HUES64 (cell line): ENCODE results near the gene MACROD2.

Experiments
- H3K27ac ChIP-seq: 2 replicates; pipeline ENCODE4 v1.7.0; 2013; ENCODE audit warnings: low read depth, low read length, inconsistent platforms
- H3K27me3 ChIP-seq: 2 replicates; pipeline ENCODE4 v1.6.1; 2013; ENCODE audit warnings: mild to moderate bottlenecking, low read length; ENCODE audit not compliant: insufficient read depth
- H3K36me3 ChIP-seq: 2 replicates; pipeline ENCODE4 v1.6.1; 2013; ENCODE audit warnings: mild to moderate bottlenecking, low read length; ENCODE audit not compliant: insufficient read depth
- H3K4me1 ChIP-seq: 2 replicates; pipeline ENCODE4 v1.6.1; 2013; ENCODE audit warnings: mild to moderate bottlenecking, low read length, moderate library complexity; ENCODE audit not compliant: insufficient read depth
- H3K4me3 ChIP-seq: 2 replicates; pipeline ENCODE4 v1.5.1; 2013; ENCODE audit warnings: mild to moderate bottlenecking, low read length, moderate library complexity
- H3K9ac ChIP-seq: 2 replicates; pipeline ENCODE4 v1.6.1; 2013; ENCODE audit warnings: mild to moderate bottlenecking, low read depth, low read length
- H3K9me3 ChIP-seq: 2 replicates; pipeline ENCODE4 v1.6.1; 2013; ENCODE audit warnings: low read depth, low read length; ENCODE audit not compliant: insufficient read depth
- WGBS: fragments of 150-250, 120-280 bp; methylation state at CpG from one replicate; pipeline ENCODE4 v1.1.7; 2013; ENCODE audit warnings: missing lambda C conversion rate; 5-methylcytosine and 5-hydroxymethylcytosine counted together

MACROD2 gene

DNA sequence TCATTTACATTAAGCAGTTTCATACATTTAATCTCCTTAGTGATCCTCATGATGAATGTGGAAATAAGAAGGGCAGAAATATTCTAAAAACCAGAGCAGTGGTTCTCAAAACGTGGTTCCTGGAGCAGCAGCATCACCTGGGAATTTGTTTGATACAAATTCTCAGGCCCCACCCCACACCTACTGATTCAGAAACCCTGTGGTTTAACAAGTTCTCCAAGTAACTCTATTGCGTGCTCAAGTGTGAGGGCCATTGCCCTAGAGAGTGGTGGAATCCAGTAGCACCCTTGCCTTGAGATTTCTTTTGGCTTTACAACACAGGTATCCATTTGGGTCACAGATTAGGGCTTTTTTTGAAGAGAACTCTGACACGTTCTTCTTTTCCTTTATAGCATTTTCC lies 696.7 kb downstream of the MACROD2 start:
- Histone ChIP-seq H3K27me3 (no peaks in the 10 kb centered on the region), H3K9me3 (no peaks in the 10 kb centered on the region), H3K4me3 (no peak overlapping the region), H3K9ac (no peak overlapping the region), H3K27ac (no peak overlapping the region), H3K4me1 (no peaks in the 10 kb centered on the region), H3K36me3 (no peaks in the 10 kb centered on the region)
- 96% methylated on average over 3 of the region's 3 CpGs for WGBS

DNA sequence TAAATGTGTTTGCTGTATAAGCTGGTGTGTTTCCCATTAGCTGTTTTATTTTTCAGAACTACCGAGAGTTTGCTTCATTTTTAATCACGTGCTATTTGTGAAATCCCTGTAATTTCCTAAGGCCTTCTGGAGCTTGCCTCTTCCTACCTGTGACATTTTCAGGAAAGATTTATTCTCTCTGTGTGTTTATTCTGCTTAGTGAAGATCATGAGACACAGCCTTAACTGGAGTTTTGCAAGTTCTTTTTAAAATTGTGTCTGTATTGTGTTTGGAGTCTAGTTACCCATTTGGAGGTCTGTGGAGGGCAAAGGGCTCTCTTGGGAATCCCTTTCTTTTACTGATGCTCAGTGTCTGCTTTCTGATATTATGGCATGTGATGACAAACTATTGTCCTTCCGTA lies 701.2 kb downstream of the MACROD2 start:
- H3K9me3 ChIP-seq: no peaks in the 10 kb centered on the region
- WGBS: 97% methylated on average over 2 of the region's 3 CpGs

DNA sequence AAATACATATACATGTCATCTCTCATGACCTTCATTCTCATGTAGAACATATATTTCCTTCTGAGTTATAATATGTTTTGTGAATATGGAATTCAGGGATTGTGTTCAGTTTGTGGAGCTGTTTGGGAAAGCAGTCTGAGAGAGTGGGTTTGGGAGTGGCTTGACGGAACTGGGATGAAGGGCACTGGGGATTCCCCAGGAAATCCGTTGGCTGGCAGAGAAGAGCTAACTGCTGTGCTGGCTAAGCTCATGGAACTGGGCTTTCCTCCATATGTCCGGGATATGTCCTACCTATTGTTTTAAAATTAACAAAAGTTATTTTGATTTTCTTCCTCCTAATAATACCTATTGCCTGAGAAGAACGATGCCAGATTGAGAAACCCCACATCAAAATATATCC lies 701.6 kb downstream of the MACROD2 start:
- Histone ChIP-seq H3K9ac (no peak overlapping the region), H3K4me1 (no peaks in the 10 kb centered on the region), H3K9me3 (no peaks in the 10 kb centered on the region), H3K4me3 (no peak overlapping the region), H3K27ac (no peak overlapping the region), H3K27me3 (no peaks in the 10 kb centered on the region), H3K36me3 (no peaks in the 10 kb centered on the region)
- WGBS: 83% methylated on average over 4 of the region's 4 CpGs

More for the DNA sequence above, 701.2 kb downstream of the MACROD2 start:
- H3K9ac ChIP-seq: no peak overlapping the region
- no peak overlapping the region for H3K4me3 ChIP-seq
- no peaks in the 10 kb centered on the region for H3K36me3 ChIP-seq
- H3K4me1 ChIP-seq: no peaks in the 10 kb centered on the region
- H3K27me3 ChIP-seq: no peaks in the 10 kb centered on the region
- H3K27ac ChIP-seq: no peak overlapping the region

- H3K27ac ChIP-seq: no peak overlapping the region
- H3K36me3 ChIP-seq: no peaks in the 10 kb centered on the region
- H3K9me3 ChIP-seq: no peaks in the 10 kb centered on the region
- no peak overlapping the region for H3K4me3 ChIP-seq
- no peaks in the 10 kb centered on the region for H3K27me3 ChIP-seq
- 93% methylated on average over 4 of the region's 4 CpGs for WGBS
- H3K4me1 ChIP-seq: no peaks in the 10 kb centered on the region
- no peak overlapping the region for H3K9ac ChIP-seq
Measured at GRCh38 chr20:14698125-14698524, 702.8 kb downstream of the MACROD2 start.

- 90% methylated on average over 2 of the region's 3 CpGs for WGBS
- H3K27me3 ChIP-seq: no peaks in the 10 kb centered on the region
Measured at GRCh38 chr20:14698605-14699373, 703.5 kb downstream of the MACROD2 start.

GRCh38 chr20:14700639-14700960 lies 705.3 kb downstream of the MACROD2 start:
- no peak overlapping the region for H3K9ac ChIP-seq
- H3K4me1 ChIP-seq: no peaks in the 10 kb centered on the region
- no peak overlapping the region for H3K27ac ChIP-seq
- H3K4me3 ChIP-seq: no peak overlapping the region
- no peaks in the 10 kb centered on the region for H3K9me3 ChIP-seq
- H3K36me3 ChIP-seq: no peaks in the 10 kb centered on the region
- no peaks in the 10 kb centered on the region for H3K27me3 ChIP-seq

More at GRCh38 chr20:14698605-14699373, 703.5 kb downstream of the MACROD2 start:
- Histone ChIP-seq H3K4me3 (no peak overlapping the region), H3K4me1 (no peaks in the 10 kb centered on the region), H3K36me3 (no peaks in the 10 kb centered on the region), H3K9me3 (no peaks in the 10 kb centered on the region), H3K27ac (no peak overlapping the region), H3K9ac (no peak overlapping the region)

DNA sequence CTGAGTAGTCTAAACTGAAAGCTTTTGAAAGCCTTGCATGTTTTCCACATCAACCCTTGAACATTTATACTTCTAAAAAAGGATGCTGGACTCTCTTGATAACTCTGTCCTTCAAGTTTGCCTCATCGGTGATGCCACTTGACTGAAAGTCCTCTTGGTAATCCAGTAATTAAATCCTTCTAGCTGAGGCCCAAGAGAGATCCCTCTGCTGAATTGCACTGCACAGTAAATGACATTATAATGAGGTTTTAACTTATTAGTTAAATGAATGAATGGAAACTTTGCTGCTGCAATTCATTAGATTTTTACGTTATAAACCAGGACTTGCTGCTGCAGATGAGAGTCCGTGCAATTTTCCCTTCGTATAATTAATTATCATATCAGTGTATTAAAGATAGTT lies 706.0 kb downstream of the MACROD2 start:
- WGBS: 100% methylated on average over 3 of the region's 4 CpGs
- Histone ChIP-seq H3K36me3 (no peaks in the 10 kb centered on the region), H3K4me3 (no peak overlapping the region), H3K27me3 (no peaks in the 10 kb centered on the region), H3K4me1 (no peaks in the 10 kb centered on the region), H3K9me3 (no peaks in the 10 kb centered on the region), H3K27ac (no peak overlapping the region), H3K9ac (no peak overlapping the region)

DNA sequence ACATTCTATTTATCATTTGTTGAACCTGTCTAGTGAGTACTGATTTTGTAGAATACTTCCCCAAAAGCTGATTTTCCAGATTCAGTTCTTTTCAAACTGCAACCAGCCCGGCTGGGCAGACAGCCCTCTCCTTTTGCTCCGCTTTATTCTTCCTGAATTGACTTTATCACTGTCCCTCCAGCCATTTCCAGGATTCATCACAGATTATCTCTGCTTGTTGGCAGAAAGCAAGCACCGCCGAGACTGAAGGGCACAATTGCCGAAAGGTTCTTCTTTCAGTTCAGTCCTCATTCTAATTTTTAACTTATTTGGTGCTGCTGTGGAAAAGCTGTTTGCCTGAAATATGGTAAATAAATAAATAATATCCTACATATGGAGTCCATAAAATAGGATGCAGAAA lies 711.2 kb downstream of the MACROD2 start:
- no peak overlapping the region for H3K4me3 ChIP-seq

GRCh38 chr20:14707026-14707680 lies 711.8 kb downstream of the MACROD2 start:
- 89% methylated on average over 8 of the region's 10 CpGs for WGBS
- Histone ChIP-seq H3K4me1 (peaks cover 29% of the 10 kb centered on the region), H3K9me3 (no peaks in the 10 kb centered on the region), H3K4me3 (no peak overlapping the region), H3K9ac (no peak overlapping the region), H3K27me3 (no peaks in the 10 kb centered on the region), H3K27ac (no peak overlapping the region), H3K36me3 (no peaks in the 10 kb centered on the region)

More for the DNA sequence above, 711.2 kb downstream of the MACROD2 start:
- no peak overlapping the region for H3K27ac ChIP-seq
- H3K9ac ChIP-seq: no peak overlapping the region
- WGBS: 96% methylated on average over 5 of the region's 5 CpGs
- H3K36me3 ChIP-seq: no peaks in the 10 kb centered on the region
- H3K9me3 ChIP-seq: no peaks in the 10 kb centered on the region
- peaks cover 24% of the 10 kb centered on the region for H3K4me1 ChIP-seq
- no peaks in the 10 kb centered on the region for H3K27me3 ChIP-seq

- 89% methylated on average over 1 of the region's 2 CpGs for WGBS
- H3K9ac ChIP-seq: no peak overlapping the region
- no peak overlapping the region for H3K27ac ChIP-seq
- H3K4me3 ChIP-seq: no peak overlapping the region
- H3K4me1 ChIP-seq: peaks cover 38% of the 10 kb centered on the region
- no peaks in the 10 kb centered on the region for H3K9me3 ChIP-seq
- no peaks in the 10 kb centered on the region for H3K36me3 ChIP-seq
- no peaks in the 10 kb centered on the region for H3K27me3 ChIP-seq
Measured at GRCh38 chr20:14707865-14708596, 712.7 kb downstream of the MACROD2 start.

GRCh38 chr20:14709439-14709838 lies 714.1 kb downstream of the MACROD2 start:
- Histone ChIP-seq H3K27ac (no peak overlapping the region), H3K9ac (no peak overlapping the region), H3K36me3 (no peaks in the 10 kb centered on the region), H3K27me3 (no peaks in the 10 kb centered on the region), H3K4me1 (peaks cover 52% of the 10 kb centered on the region), H3K4me3 (no peak overlapping the region), H3K9me3 (no peaks in the 10 kb centered on the region)
- 100% methylated on average over 2 of the region's 2 CpGs for WGBS
